GM08714 (cell line): ENCODE data around the gene USP34.

Experiments used
- H3K4me3 ChIP-seq: fragments of 200-500 bp; sonication (Bioruptor generic); 2 replicates; pipeline ENCODE4 v1.5.1; 2014; ENCODE audit warnings: mild to moderate bottlenecking, low read length, inconsistent platforms
- ZNF274 ChIP-seq: IDR thresholded peaks from 2 replicates; pipeline ENCODE4 v1.6.1; 2012; ENCODE audit warnings: mild to moderate bottlenecking, low read depth, low read length

The USP34 gene

GRCh38 chr2:61257446-61257845 is 213.4 kb downstream of the USP34 start:
- no peak overlapping the region for H3K4me3 ChIP-seq
- no peak for TF ChIP-seq ZNF274

- TF ChIP-seq ZNF274: no peak
- no peak overlapping the region for H3K4me3 ChIP-seq
Measured at GRCh38 chr2:61255580-61256437, 215.1 kb downstream of the USP34 start.

- TF ChIP-seq ZNF274: no peak
- no peak overlapping the region for H3K4me3 ChIP-seq
Measured at GRCh38 chr2:61254536-61254935, 216.4 kb downstream of the USP34 start.

- TF ChIP-seq ZNF274: no peak
Measured at GRCh38 chr2:61253136-61253535, 217.8 kb downstream of the USP34 start.

GRCh38 chr2:61252031-61252430 is 218.9 kb downstream of the USP34 start:
- TF ChIP-seq ZNF274: no peak
- no peak overlapping the region for H3K4me3 ChIP-seq

More at GRCh38 chr2:61253136-61253535, 217.8 kb downstream of the USP34 start:
- H3K4me3 ChIP-seq: no peak overlapping the region

- no peak for TF ChIP-seq ZNF274
- H3K4me3 ChIP-seq: no peak overlapping the region
Measured at GRCh38 chr2:61249521-61250071, 221.3 kb downstream of the USP34 start.

- no peak for TF ChIP-seq ZNF274
- H3K4me3 ChIP-seq: no peak overlapping the region
Measured at GRCh38 chr2:61247204-61247812, 223.6 kb downstream of the USP34 start.

- no peak for TF ChIP-seq ZNF274
- H3K4me3 ChIP-seq: no peak overlapping the region
Measured at GRCh38 chr2:61244694-61245093, 226.2 kb downstream of the USP34 start.

GRCh38 chr2:61241266-61241665 is 229.6 kb downstream of the USP34 start:
- TF ChIP-seq ZNF274: no peak
- no peak overlapping the region for H3K4me3 ChIP-seq

- no peak overlapping the region for H3K4me3 ChIP-seq
- no peak for TF ChIP-seq ZNF274
Measured at GRCh38 chr2:61238219-61239012, 232.5 kb downstream of the USP34 start.

GRCh38 chr2:61235716-61236115 is 235.2 kb downstream of the USP34 start:
- TF ChIP-seq ZNF274: no peak

GRCh38 chr2:61233581-61233980 is 237.3 kb downstream of the USP34 start:
- TF ChIP-seq ZNF274: no peak
- no peak overlapping the region for H3K4me3 ChIP-seq

More at GRCh38 chr2:61235716-61236115, 235.2 kb downstream of the USP34 start:
- H3K4me3 ChIP-seq: no peak overlapping the region

- no peak overlapping the region for H3K4me3 ChIP-seq
- TF ChIP-seq ZNF274: no peak
Measured at GRCh38 chr2:61229936-61230335, 241.0 kb downstream of the USP34 start.

- H3K4me3 ChIP-seq: no peak overlapping the region
- TF ChIP-seq ZNF274: no peak
Measured at GRCh38 chr2:61222567-61222966, 248.3 kb downstream of the USP34 start.
